ENCODE data around the gene GATB.

DNA sequence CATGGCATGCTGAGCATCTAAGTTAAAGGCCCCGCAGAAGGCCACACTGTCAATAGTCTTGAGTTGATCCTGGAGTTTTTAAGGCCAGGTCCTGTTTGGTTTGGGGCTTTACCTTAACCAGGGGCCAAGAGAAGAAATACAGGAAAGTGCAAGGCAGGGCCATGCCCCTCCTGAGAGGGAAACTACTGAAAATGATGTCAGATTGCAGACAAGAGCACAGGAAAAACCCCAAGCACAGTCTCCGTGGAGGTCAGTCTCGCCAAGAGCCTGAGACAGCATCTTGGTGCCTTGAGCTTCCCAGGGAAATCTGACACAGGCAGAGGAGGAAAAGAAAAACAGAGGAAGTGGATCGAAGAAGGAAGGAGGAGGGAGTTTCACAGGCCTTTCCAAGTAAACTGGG lies 32.2 kb upstream of the GATB start:
- TF ChIP-seq CTCF (IDR thresholded peaks at IDR 0.05; ENCODE audit: low read length) (no peak), EZH2 (IDR thresholded peaks at IDR 0.05; ENCODE audit: borderline replicate concordance, low read length) (no peak)
